K562 (cell line): Measurements from ENCODE around the gene GPHA2. TPM values are rescaled to one million over a fixed set of nuclear protein-coding genes. Genes with fewer than 3 reads are reported as not detected.

ENCODE experiments used
- ARID1B ChIP-seq: fragments of 450-650 bp; IDR thresholded peaks from 2 replicates; pipeline ENCODE4 v1.6.1; 2016; ENCODE audit warnings: antibody characterized with exemption, mild to moderate bottlenecking, inconsistent platforms
- BCL6 ChIP-seq: fragments of 250-450 bp; sonication (Bioruptor Pico); IDR thresholded peaks from 2 replicates; pipeline ENCODE4 v1.4.0; 2020
- CBFB ChIP-seq: sonication (generic); formaldehyde crosslinking; IDR thresholded peaks from 2 replicates; pipeline ENCODE4 v1.4.0; 2020; ENCODE audit warnings: mild to moderate bottlenecking, missing genetic modification reagents
- CBX2 ChIP-seq: fragments of 200-600 bp; sonication (generic); IDR thresholded peaks from one replicate; pipeline ENCODE4 v1.6.1; 2012; ENCODE audit warnings: mild to moderate bottlenecking, low read length, inconsistent platforms; ENCODE audit not compliant: insufficient read depth, poor library complexity, severe bottlenecking
- CBX8 ChIP-seq: fragments of 200-600 bp; sonication (generic); IDR thresholded peaks from 2 replicates; pipeline ENCODE4 v1.6.1; 2012; ENCODE audit warnings: borderline replicate concordance, mixed run types, low read depth, mild to moderate bottlenecking, moderate library complexity, mixed read lengths, low read length, control low read depth, inconsistent platforms; ENCODE audit not compliant: poor library complexity, severe bottlenecking; ENCODE audit errors: extremely low read depth
- CCNT2 ChIP-seq: IDR thresholded peaks from 2 replicates; pipeline ENCODE4 v1.6.1; 2011; ENCODE audit warnings: borderline replicate concordance, low read depth, mild to moderate bottlenecking, moderate library complexity, mixed read lengths, low read length; ENCODE audit not compliant: insufficient read length; ENCODE audit errors: extremely low read depth
- FOSL1 ChIP-seq: fragments of 200-800 bp; sonication (Bioruptor generic); conservative IDR thresholded peaks from 2 replicates; pipeline ENCODE4 v1.6.1; 2016; ENCODE audit warnings: missing genetic modification characterization, missing compliant biosample characterization
- GATAD2A ChIP-seq: fragments of 450-650 bp; IDR thresholded peaks from 2 replicates; pipeline ENCODE4 v1.6.1; 2017
- LARP7 ChIP-seq: fragments of 450-650 bp; IDR thresholded peaks from 2 replicates; pipeline ENCODE4 v1.6.1; 2016
- MYNN ChIP-seq, 2 experiments: sonication (generic); formaldehyde crosslinking in 1 of 2; IDR thresholded peaks; 2 replicates each; pipeline versions ENCODE4 v1.5.0 to v1.6.1; 2016 to 2020; ENCODE audit warnings: antibody characterized with exemption in 1 of 2, missing genetic modification reagents in 1 of 2
- PHB ChIP-seq: fragments of 250-450 bp; sonication (Bioruptor Pico); IDR thresholded peaks from 2 replicates; pipeline ENCODE4 v1.5.0; 2021
- PRPF4 ChIP-seq: fragments of 200-400 bp; formaldehyde crosslinking; IDR thresholded peaks from one replicate; pipeline ENCODE4 v1.6.1; 2017; ENCODE audit warnings: low read length, low read depth, mild to moderate bottlenecking; ENCODE audit not compliant: insufficient read depth, poor library complexity, severe bottlenecking
- TRIM28 ChIP-seq: fragments of 450-650 bp; IDR thresholded peaks from 2 replicates; pipeline ENCODE4 v1.6.1; 2017
- U2AF1 ChIP-seq: fragments of 200-400 bp; formaldehyde crosslinking; optimal IDR thresholded peaks from 2 replicates; pipeline ENCODE3; 2017; ENCODE audit warnings: mild to moderate bottlenecking, low read depth, low read length, moderate library complexity
- ZNF239 ChIP-seq: fragments of 250-450 bp; sonication (Bioruptor Pico); IDR thresholded peaks from 2 replicates; pipeline ENCODE4 v1.4.0; 2020; ENCODE audit warnings: mild to moderate bottlenecking
- polyA plus RNA-seq, 8 experiments: library from polyadenylated mRNA; depleted of rRNA in 4 of 8; stranded (reverse) in 5 of 8; unstranded in 3 of 8; fragments of >200 nt; fragmentation: Nextera tagmentation in 2 of 8; fragmentation: Illumina TruSeq in 1 of 8; extraction: Ambion mirVana in 2 of 8; extraction: Trizol in 1 of 8; gene quantifications; 2 replicates each; pipeline versions ENCODE4 v1.2.1 to v1.2.3, GENCODE V29; 2011 to 2014; ENCODE audit warnings: inconsistent platforms in 1 of 8, missing spikeins in 1 of 8
- total RNA-seq, 7 experiments: library from RNA; depleted of rRNA in 6 of 7; stranded (reverse); fragments of >200 nt in 6 of 7; fragmentation: Illumina TruSeq in 2 of 7; extraction: Trizol in 2 of 7; gene quantifications; 2 replicates each; pipeline versions ENCODE4 v1.2.1 to v1.2.3, GENCODE V29; 2011 to 2021; ENCODE audit warnings: low replicate concordance in 1 of 7
- TF ChIP-seq, protein P1 (sequence below): fragments of 250-450 bp; sonication (Bioruptor Pico); IDR thresholded peaks from 2 replicates; pipeline ENCODE4 v1.8.0; 2022; ENCODE audit warnings: inconsistent platforms
- TF ChIP-seq, protein P2 (sequence below), 2 experiments: fragments of 450-650 bp; IDR thresholded peaks; 2 replicates each; pipeline ENCODE4 v1.6.1; 2018; ENCODE audit warnings: mild to moderate bottlenecking in 2 of 2, low read depth in 1 of 2; ENCODE audit not compliant: partially characterized antibody in 2 of 2
- TF ChIP-seq, protein P3 (sequence below): fragments of 450-650 bp; IDR thresholded peaks from 2 replicates; pipeline ENCODE4 v1.6.1; 2016; ENCODE audit warnings: low read depth, mild to moderate bottlenecking, moderate library complexity
- TF ChIP-seq, protein P4 (sequence below): fragments of 450-650 bp; formaldehyde crosslinking; IDR thresholded peaks from 2 replicates; pipeline ENCODE4 v1.4.0; 2020; ENCODE audit warnings: mild to moderate bottlenecking, moderate library complexity

GPHA2 gene
- total and polyA plus RNA-seq, 9 of the 15 experiments (the other 6 are each of a cell fraction or from before 2014, with no cell fraction given) = 0.17 to 0.22 TPM; not detected in 7

DNA sequence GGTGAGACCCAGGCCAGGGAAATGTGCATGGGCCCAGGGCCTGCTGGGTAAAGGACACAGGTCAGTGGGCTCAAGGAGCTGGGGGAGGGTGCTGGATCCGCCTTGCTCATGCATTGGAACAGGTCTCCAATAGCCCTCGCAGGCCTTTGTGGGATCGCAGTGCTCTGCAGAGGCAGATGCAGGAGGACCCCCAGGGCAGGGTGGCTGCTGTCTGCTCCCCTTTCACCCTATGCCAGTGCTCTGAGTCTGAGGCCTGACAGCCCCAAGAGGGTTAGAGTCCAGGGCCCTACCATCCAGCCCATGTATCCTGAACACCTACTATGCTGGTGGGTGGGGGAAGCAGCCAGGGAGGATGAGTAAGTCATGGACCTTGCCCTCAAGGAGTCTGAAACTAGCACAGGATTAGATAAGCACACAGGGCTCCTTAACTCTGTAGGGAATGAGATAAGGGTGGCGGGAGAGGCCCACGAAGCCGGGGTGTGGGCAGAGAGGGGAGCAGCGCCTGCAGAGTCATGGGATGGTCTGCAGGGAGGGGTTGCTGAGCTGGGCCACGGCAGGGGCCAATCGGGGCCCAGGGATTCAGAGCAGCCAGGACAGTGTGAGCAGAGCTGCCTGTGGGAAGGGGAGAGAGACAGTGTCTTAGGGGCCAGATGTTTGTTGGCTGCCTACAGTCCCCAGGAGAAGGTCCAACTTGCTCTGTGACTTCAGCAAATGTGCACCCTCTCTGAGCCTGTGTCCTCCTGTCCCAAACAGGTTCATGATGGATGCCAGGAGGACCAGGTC is 46.8 kb downstream of the GPHA2 start (continued):
- TF ChIP-seq BCL6 (no peak), U2AF1 (no peak), GATAD2A (peak; percentile 97), FOSL1 (peak; percentile 95), PRPF4 (no peak), MYNN (IDR thresholded peaks at IDR 0.05) (peak; percentile 96), MYNN (CRISPR knock-in tag; IDR thresholded peaks at IDR 0.05) (no peak), ZNF239 (CRISPR knock-in tag) (0 out of 2 replicates have a peak, but pooled peaks have one; percentile 15), PHB (CRISPR knock-in tag) (no peak; the same call in 1 of the 2 replicates), LARP7 (no peak), TRIM28 (peak; percentile 94), CCNT2 (peak; percentile 98), ARID1B (peak; percentile 99), CBFB (CRISPR knock-in tag) (0 out of 2 replicates have a peak, but pooled peaks have one; percentile 39), CBX2 (no peak), CBX8 (no peak)
- TF ChIP-seq, protein P1, sequence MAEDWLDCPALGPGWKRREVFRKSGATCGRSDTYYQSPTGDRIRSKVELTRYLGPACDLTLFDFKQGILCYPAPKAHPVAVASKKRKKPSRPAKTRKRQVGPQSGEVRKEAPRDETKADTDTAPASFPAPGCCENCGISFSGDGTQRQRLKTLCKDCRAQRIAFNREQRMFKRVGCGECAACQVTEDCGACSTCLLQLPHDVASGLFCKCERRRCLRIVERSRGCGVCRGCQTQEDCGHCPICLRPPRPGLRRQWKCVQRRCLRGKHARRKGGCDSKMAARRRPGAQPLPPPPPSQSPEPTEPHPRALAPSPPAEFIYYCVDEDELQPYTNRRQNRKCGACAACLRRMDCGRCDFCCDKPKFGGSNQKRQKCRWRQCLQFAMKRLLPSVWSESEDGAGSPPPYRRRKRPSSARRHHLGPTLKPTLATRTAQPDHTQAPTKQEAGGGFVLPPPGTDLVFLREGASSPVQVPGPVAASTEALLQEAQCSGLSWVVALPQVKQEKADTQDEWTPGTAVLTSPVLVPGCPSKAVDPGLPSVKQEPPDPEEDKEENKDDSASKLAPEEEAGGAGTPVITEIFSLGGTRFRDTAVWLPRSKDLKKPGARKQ (CRISPR knock-in tag) = no peak
- TF ChIP-seq, protein P2, sequence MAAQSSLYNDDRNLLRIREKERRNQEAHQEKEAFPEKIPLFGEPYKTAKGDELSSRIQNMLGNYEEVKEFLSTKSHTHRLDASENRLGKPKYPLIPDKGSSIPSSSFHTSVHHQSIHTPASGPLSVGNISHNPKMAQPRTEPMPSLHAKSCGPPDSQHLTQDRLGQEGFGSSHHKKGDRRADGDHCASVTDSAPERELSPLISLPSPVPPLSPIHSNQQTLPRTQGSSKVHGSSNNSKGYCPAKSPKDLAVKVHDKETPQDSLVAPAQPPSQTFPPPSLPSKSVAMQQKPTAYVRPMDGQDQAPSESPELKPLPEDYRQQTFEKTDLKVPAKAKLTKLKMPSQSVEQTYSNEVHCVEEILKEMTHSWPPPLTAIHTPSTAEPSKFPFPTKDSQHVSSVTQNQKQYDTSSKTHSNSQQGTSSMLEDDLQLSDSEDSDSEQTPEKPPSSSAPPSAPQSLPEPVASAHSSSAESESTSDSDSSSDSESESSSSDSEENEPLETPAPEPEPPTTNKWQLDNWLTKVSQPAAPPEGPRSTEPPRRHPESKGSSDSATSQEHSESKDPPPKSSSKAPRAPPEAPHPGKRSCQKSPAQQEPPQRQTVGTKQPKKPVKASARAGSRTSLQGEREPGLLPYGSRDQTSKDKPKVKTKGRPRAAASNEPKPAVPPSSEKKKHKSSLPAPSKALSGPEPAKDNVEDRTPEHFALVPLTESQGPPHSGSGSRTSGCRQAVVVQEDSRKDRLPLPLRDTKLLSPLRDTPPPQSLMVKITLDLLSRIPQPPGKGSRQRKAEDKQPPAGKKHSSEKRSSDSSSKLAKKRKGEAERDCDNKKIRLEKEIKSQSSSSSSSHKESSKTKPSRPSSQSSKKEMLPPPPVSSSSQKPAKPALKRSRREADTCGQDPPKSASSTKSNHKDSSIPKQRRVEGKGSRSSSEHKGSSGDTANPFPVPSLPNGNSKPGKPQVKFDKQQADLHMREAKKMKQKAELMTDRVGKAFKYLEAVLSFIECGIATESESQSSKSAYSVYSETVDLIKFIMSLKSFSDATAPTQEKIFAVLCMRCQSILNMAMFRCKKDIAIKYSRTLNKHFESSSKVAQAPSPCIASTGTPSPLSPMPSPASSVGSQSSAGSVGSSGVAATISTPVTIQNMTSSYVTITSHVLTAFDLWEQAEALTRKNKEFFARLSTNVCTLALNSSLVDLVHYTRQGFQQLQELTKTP (IDR thresholded peaks at IDR 0.05; ENCODE audit: low read depth in 1 of 2, partially characterized antibody in 2 of 2) = peak; percentile 30 to 76
- TF ChIP-seq, protein P3, sequence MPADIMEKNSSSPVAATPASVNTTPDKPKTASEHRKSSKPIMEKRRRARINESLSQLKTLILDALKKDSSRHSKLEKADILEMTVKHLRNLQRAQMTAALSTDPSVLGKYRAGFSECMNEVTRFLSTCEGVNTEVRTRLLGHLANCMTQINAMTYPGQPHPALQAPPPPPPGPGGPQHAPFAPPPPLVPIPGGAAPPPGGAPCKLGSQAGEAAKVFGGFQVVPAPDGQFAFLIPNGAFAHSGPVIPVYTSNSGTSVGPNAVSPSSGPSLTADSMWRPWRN = peak; percentile 57; the same call in 1 of the 2 replicates
- TF ChIP-seq, protein P4, sequence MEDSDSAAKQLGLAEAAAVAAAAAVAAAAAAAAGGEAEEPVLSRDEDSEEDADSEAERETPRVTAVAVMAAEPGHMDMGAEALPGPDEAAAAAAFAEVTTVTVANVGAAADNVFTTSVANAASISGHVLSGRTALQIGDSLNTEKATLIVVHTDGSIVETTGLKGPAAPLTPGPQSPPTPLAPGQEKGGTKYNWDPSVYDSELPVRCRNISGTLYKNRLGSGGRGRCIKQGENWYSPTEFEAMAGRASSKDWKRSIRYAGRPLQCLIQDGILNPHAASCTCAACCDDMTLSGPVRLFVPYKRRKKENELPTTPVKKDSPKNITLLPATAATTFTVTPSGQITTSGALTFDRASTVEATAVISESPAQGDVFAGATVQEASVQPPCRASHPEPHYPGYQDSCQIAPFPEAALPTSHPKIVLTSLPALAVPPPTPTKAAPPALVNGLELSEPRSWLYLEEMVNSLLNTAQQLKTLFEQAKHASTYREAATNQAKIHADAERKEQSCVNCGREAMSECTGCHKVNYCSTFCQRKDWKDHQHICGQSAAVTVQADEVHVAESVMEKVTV (CRISPR knock-in tag) = no peak
